Neural cell (in vitro differentiated cells): Measurements from ENCODE around the gene DPF3. TPM values are rescaled to one million over a fixed set of nuclear protein-coding genes. Genes with fewer than 3 reads are reported as not detected.

Experiments used
- H2AFZ ChIP-seq: fragments of 200-600, 300-800 bp; sonication (generic), shearing (Covaris generic); 2 replicates; pipeline ENCODE4 v1.6.0; 2014; ENCODE audit warnings: low read depth, mild to moderate bottlenecking, antibody characterized with exemption, low read length, moderate library complexity
- H3F3A ChIP-seq: fragments of 200-600 bp; shearing (Covaris generic); 2 replicates; pipeline ENCODE4 v1.6.1; 2016; ENCODE audit warnings: mild to moderate bottlenecking, moderate library complexity, mixed read lengths, antibody characterized with exemption, low read length; ENCODE audit not compliant: insufficient read depth, poor library complexity, severe bottlenecking
- H3K27ac ChIP-seq: fragments of 200-600, 300-800 bp; sonication (generic), shearing (Covaris generic); 2 replicates; pipeline ENCODE4 v1.5.1; 2014; ENCODE audit warnings: mild to moderate bottlenecking, low read length, moderate library complexity
- H3K27me3 ChIP-seq: fragments of 300-800, 200-600 bp; sonication (generic), shearing (Covaris generic); 2 replicates; pipeline ENCODE4 v1.6.0; 2014; ENCODE audit warnings: mild to moderate bottlenecking, low read depth, low read length, moderate library complexity; ENCODE audit not compliant: insufficient read depth
- H3K36me3 ChIP-seq: fragments of 300-800, 200-600 bp; sonication (generic), shearing (Covaris generic); 2 replicates; pipeline ENCODE4 v1.5.1; 2014; ENCODE audit warnings: mild to moderate bottlenecking, antibody characterized with exemption, low read length, moderate library complexity; ENCODE audit not compliant: insufficient read depth
- H3K4me2 ChIP-seq: fragments of 300-800, 200-600 bp; sonication (generic), shearing (Covaris generic); 2 replicates; pipeline ENCODE4 v1.6.0; 2014; ENCODE audit warnings: mild to moderate bottlenecking, low read length
- H3K4me3 ChIP-seq: fragments of 300-800, 200-600 bp; sonication (generic), shearing (Covaris generic); 2 replicates; pipeline ENCODE4 v1.5.1; 2014; ENCODE audit warnings: mild to moderate bottlenecking, low read length, moderate library complexity
- H3K79me2 ChIP-seq: fragments of 200-600 bp; shearing (Covaris generic); replicated peaks from 2 replicates; pipeline ENCODE4 v1.6.0; 2014; ENCODE audit warnings: mild to moderate bottlenecking, low read length, moderate library complexity; ENCODE audit not compliant: insufficient read depth
- H3K9ac ChIP-seq: fragments of 300-800, 200-600 bp; sonication (generic), shearing (Covaris generic); 2 replicates; pipeline ENCODE4 v1.6.1; 2016; ENCODE audit warnings: mild to moderate bottlenecking, low read length, mixed read lengths
- H3K9me2 ChIP-seq: fragments of 200-600 bp; shearing (Covaris generic); 2 replicates; pipeline ENCODE4 v1.6.1; 2016; ENCODE audit warnings: mild to moderate bottlenecking, low read length, mixed read lengths; ENCODE audit not compliant: insufficient read depth
- H3K9me3 ChIP-seq: fragments of 200-600, 300-800 bp; sonication (generic), shearing (Covaris generic); 2 replicates; pipeline ENCODE4 v1.6.1; 2016; ENCODE audit warnings: mild to moderate bottlenecking, mixed run types, low read length, moderate library complexity, mixed read lengths
- H4K20me1 ChIP-seq: fragments of 200-600 bp; shearing (Covaris generic); 2 replicates; pipeline ENCODE4 v1.6.1; 2016; ENCODE audit warnings: mild to moderate bottlenecking, mixed run types; ENCODE audit not compliant: insufficient read depth
- EP300 ChIP-seq: fragments of 450-650 bp; conservative IDR thresholded peaks from 2 replicates; pipeline ENCODE4 v1.6.1; 2014; ENCODE audit warnings: antibody characterized with exemption, mild to moderate bottlenecking, moderate library complexity; ENCODE audit not compliant: poor library complexity, severe bottlenecking
- EZH2 ChIP-seq: fragments of 200-600, 300-800 bp; shearing (Covaris generic), sonication (generic); IDR thresholded peaks from 2 replicates; pipeline ENCODE4 v1.6.1; 2014; ENCODE audit warnings: antibody characterized with exemption, low read length, borderline replicate concordance, mild to moderate bottlenecking; ENCODE audit not compliant: insufficient read depth, poor library complexity, severe bottlenecking
- MXI1 ChIP-seq: fragments of 450-650 bp; conservative IDR thresholded peaks from 2 replicates; pipeline ENCODE4 v1.6.1; 2014; ENCODE audit warnings: antibody characterized with exemption, mild to moderate bottlenecking; ENCODE audit not compliant: poor library complexity, severe bottlenecking
- POLR2AphosphoS5 ChIP-seq: IDR thresholded peaks from 2 replicates; pipeline ENCODE4 v1.6.1; 2012
- RAD21 ChIP-seq: fragments of 450-650 bp; conservative IDR thresholded peaks from 2 replicates; pipeline ENCODE4 v1.6.1; 2014; ENCODE audit warnings: antibody characterized with exemption, mild to moderate bottlenecking, moderate library complexity
- SMC3 ChIP-seq: fragments of 450-650 bp; conservative IDR thresholded peaks from 2 replicates; pipeline ENCODE4 v1.6.1; 2014; ENCODE audit warnings: antibody characterized with exemption, mild to moderate bottlenecking, moderate library complexity; ENCODE audit not compliant: poor library complexity
- TAF1 ChIP-seq: IDR thresholded peaks from 2 replicates; pipeline ENCODE4 v1.6.1; 2012; ENCODE audit warnings: low read depth
- polyA plus RNA-seq: library from polyadenylated mRNA; depleted of rRNA; stranded (reverse); fragments of >200 nt; gene quantifications from 2 replicates; pipeline ENCODE4 v1.2.3, GENCODE V29; 2014
- TF ChIP-seq, protein P1 (sequence below): IDR thresholded peaks from 2 replicates; pipeline ENCODE4 v1.6.1; 2012; ENCODE audit warnings: borderline replicate concordance
- TF ChIP-seq, protein P2 (sequence below): fragments of 450-650 bp; IDR thresholded peaks from 2 replicates; pipeline ENCODE4 v1.5.1; 2014; ENCODE audit warnings: antibody characterized with exemption, mild to moderate bottlenecking, moderate library complexity; ENCODE audit not compliant: poor library complexity, severe bottlenecking

DPF3 gene
- polyA plus RNA-seq, 1 donor from 2014 or later = 2.9 TPM

- Histone ChIP-seq H3K27me3 (no peaks in the 10 kb centered on the region), H3K27ac (no peak overlapping the region), H3K4me3 (no peak overlapping the region), H3K9ac (no peak overlapping the region), H3K9me3 (no peaks in the 10 kb centered on the region), H3F3A (no peaks in the 10 kb centered on the region), H3K4me2 (no peak overlapping the region), H3K79me2 (no peaks in the 10 kb centered on the region), H3K36me3 (no peaks in the 10 kb centered on the region), H4K20me1 (no peaks in the 10 kb centered on the region), H3K9me2 (no peaks in the 10 kb centered on the region), H2AFZ (no peak overlapping the region)
- TF ChIP-seq MXI1 = no peak
- TF ChIP-seq EZH2 = no peak
- TF ChIP-seq, protein P1, sequence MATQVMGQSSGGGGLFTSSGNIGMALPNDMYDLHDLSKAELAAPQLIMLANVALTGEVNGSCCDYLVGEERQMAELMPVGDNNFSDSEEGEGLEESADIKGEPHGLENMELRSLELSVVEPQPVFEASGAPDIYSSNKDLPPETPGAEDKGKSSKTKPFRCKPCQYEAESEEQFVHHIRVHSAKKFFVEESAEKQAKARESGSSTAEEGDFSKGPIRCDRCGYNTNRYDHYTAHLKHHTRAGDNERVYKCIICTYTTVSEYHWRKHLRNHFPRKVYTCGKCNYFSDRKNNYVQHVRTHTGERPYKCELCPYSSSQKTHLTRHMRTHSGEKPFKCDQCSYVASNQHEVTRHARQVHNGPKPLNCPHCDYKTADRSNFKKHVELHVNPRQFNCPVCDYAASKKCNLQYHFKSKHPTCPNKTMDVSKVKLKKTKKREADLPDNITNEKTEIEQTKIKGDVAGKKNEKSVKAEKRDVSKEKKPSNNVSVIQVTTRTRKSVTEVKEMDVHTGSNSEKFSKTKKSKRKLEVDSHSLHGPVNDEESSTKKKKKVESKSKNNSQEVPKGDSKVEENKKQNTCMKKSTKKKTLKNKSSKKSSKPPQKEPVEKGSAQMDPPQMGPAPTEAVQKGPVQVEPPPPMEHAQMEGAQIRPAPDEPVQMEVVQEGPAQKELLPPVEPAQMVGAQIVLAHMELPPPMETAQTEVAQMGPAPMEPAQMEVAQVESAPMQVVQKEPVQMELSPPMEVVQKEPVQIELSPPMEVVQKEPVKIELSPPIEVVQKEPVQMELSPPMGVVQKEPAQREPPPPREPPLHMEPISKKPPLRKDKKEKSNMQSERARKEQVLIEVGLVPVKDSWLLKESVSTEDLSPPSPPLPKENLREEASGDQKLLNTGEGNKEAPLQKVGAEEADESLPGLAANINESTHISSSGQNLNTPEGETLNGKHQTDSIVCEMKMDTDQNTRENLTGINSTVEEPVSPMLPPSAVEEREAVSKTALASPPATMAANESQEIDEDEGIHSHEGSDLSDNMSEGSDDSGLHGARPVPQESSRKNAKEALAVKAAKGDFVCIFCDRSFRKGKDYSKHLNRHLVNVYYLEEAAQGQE = no peak
- TF ChIP-seq EP300 = no peak
- no peak for TF ChIP-seq TAF1
- TF ChIP-seq, protein P2, sequence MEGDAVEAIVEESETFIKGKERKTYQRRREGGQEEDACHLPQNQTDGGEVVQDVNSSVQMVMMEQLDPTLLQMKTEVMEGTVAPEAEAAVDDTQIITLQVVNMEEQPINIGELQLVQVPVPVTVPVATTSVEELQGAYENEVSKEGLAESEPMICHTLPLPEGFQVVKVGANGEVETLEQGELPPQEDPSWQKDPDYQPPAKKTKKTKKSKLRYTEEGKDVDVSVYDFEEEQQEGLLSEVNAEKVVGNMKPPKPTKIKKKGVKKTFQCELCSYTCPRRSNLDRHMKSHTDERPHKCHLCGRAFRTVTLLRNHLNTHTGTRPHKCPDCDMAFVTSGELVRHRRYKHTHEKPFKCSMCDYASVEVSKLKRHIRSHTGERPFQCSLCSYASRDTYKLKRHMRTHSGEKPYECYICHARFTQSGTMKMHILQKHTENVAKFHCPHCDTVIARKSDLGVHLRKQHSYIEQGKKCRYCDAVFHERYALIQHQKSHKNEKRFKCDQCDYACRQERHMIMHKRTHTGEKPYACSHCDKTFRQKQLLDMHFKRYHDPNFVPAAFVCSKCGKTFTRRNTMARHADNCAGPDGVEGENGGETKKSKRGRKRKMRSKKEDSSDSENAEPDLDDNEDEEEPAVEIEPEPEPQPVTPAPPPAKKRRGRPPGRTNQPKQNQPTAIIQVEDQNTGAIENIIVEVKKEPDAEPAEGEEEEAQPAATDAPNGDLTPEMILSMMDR = no peak
- no peak for TF ChIP-seq RAD21
- TF ChIP-seq SMC3 = no peak
- no peak for TF ChIP-seq POLR2AphosphoS5
Measured at GRCh38 chr14:72783741-72784140, 110.2 kb downstream of the DPF3 start.

GRCh38 chr14:72782817-72783216, 111.1 kb downstream of the DPF3 start:
- Histone ChIP-seq H2AFZ (no peak overlapping the region), H3F3A (no peaks in the 10 kb centered on the region), H3K4me3 (no peak overlapping the region), H3K27me3 (no peaks in the 10 kb centered on the region), H3K9ac (no peak overlapping the region), H3K27ac (no peak overlapping the region), H3K9me2 (no peaks in the 10 kb centered on the region), H3K4me2 (no peak overlapping the region), H3K36me3 (no peaks in the 10 kb centered on the region), H3K79me2 (no peaks in the 10 kb centered on the region), H4K20me1 (no peaks in the 10 kb centered on the region), H3K9me3 (no peaks in the 10 kb centered on the region)
- no peak for TF ChIP-seq SMC3
- TF ChIP-seq, protein P2 = no peak
- no peak for TF ChIP-seq RAD21
- TF ChIP-seq TAF1 = no peak
- TF ChIP-seq POLR2AphosphoS5 = no peak
- no peak for TF ChIP-seq EZH2
- TF ChIP-seq EP300 = no peak
- no peak for TF ChIP-seq MXI1
- TF ChIP-seq, protein P1 = no peak
